ENCODE measurements around the gene YDJC.

- TF ChIP-seq CTCF (IDR thresholded peaks at IDR 0.05; ENCODE audit: insufficient read depth, low read length, poor library complexity, severe bottlenecking): no peak
- no peak for TF ChIP-seq EZH2phosphoT487 (conservative IDR thresholded peaks at IDR 0.05; ENCODE audit: low read length)
Measured at GRCh38 chr22:21602579-21602978, 27.2 kb downstream of the YDJC start.
